AG04450 (cell line): ENCODE measurements around the gene ZDHHC11. TPM values are rescaled to one million over a fixed set of nuclear protein-coding genes. Genes with fewer than 3 reads are reported as not detected.

Experiments used
- CTCF ChIA-PET: fragments of 300-600, 350-600 bp; formaldehyde crosslinking; extraction: SDS; loops from one replicate; lab custom pipeline; 2022; ENCODE audit warnings: antibody characterized with exemption, inconsistent platforms; lab: Charles Lee
- POLR2A ChIA-PET: fragments of 350-600 bp; formaldehyde crosslinking; extraction: SDS; loops from one replicate; lab custom pipeline; 2021; ENCODE audit warnings: antibody characterized with exemption, inconsistent platforms; lab: Yijun Ruan, JAX
- DNase-seq: peaks from one replicate; pipeline ENCODE4 v3.0.0-alpha.2; 2011; ENCODE audit warnings: low read depth, low spot score
- H3K27ac ChIP-seq: one replicate; pipeline ENCODE4 v1.5.1; 2012; ENCODE audit warnings: low read depth, low read length, control low read depth
- H3K27me3 ChIP-seq: one replicate; pipeline ENCODE4 v1.6.0; 2012; ENCODE audit warnings: low read length; ENCODE audit not compliant: control insufficient read depth, insufficient read depth
- H3K4me3 ChIP-seq: 2 replicates; pipeline ENCODE4 v1.5.1; 2011; ENCODE audit warnings: mild to moderate bottlenecking, low read depth, low read length, control low read depth
- H3K9me3 ChIP-seq: 2 replicates; pipeline ENCODE4 v1.5.1; 2012; ENCODE audit warnings: low read length; ENCODE audit not compliant: control insufficient read depth, insufficient read depth
- CTCF ChIP-seq: IDR thresholded peaks from 2 replicates; pipeline ENCODE4 v1.5.1; 2011; ENCODE audit warnings: low read depth, low read length, control low read depth, inconsistent platforms
- polyA minus RNA-seq: library from RNA; depleted of rRNA, polyadenylated mRNA; stranded (reverse); fragments of >200 nt; gene quantifications from 2 replicates; pipeline ENCODE4 v1.2.3, GENCODE V29; 2011; rRNA and poly(A)+ RNA removed
- polyA plus RNA-seq: library from polyadenylated mRNA; depleted of rRNA; stranded (reverse); fragments of >200 nt; gene quantifications from 2 replicates; pipeline ENCODE4 v1.2.3, GENCODE V29; 2011; rRNA removed

Gene ZDHHC11
- polyA plus RNA-seq (0.19 and 0.26 TPM in 2 replicates), polyA minus RNA-seq (0.78 and 1.0 TPM in 2 replicates)

- no peak within 1 kb of the TSS for H3K27ac ChIP-seq
- CTCF ChIA-PET = no interaction called here
- TF ChIP-seq CTCF = no peak
- no peak for DNase-seq
- peaks cover 14% of the 10 kb centered on the region for H3K27me3 ChIP-seq
- POLR2A ChIA-PET = no interaction called here
- H3K9me3 ChIP-seq = no peaks in the 10 kb centered on the region; the same call in 1 of the 2 replicates
- no peak within 1 kb of the TSS for H3K4me3 ChIP-seq
Observed at GRCh38 chr5:850511-851006, at the start of gene ZDHHC11. Gene ZDHHC11, minus strand, starts transcription at chr5:850986. Its CDS starts 384 bp downstream, at chr5:850602.

GRCh38 chr5:893711-894110 is 42.9 kb upstream of the ZDHHC11 start:
- H3K4me3 ChIP-seq = peak overlapping the region; percentile 97
- POLR2A ChIA-PET = no interaction called here
- CTCF ChIA-PET = no interaction called here
- no peak for DNase-seq
- no peak overlapping the region for H3K27ac ChIP-seq
- no peaks in the 10 kb centered on the region for H3K27me3 ChIP-seq
- H3K9me3 ChIP-seq = no peaks in the 10 kb centered on the region
- TF ChIP-seq CTCF = no peak

GRCh38 chr5:893137-893506 is 42.3 kb upstream of the ZDHHC11 start:
- Histone ChIP-seq H3K9me3 (no peaks in the 10 kb centered on the region; the same call in 1 of the 2 replicates), H3K4me3 (peak overlapping the region; percentile 97), H3K27me3 (no peaks in the 10 kb centered on the region), H3K27ac (no peak overlapping the region)
- TF ChIP-seq CTCF = no peak
- CTCF ChIA-PET = interaction anchor here (1.2 kb wide), 1 partner anchor 8 kb away, joined by 5 read pairs; no protein-coding TSS in a partner anchor
- no peak for DNase-seq
- POLR2A ChIA-PET = no interaction called here

GRCh38 chr5:892394-893136 is 41.8 kb upstream of the ZDHHC11 start, which contains the start of the genes BRD9 and TRIP13:
Gene BRD9, minus strand, starts transcription at chr5:892801. Its CDS starts 144 bp downstream, at chr5:892657.
Gene TRIP13, plus strand, starts transcription at chr5:892884. Its CDS starts 115 bp downstream, at chr5:892999.
- H3K27ac ChIP-seq = peak within 1 kb of the TSS; percentile 25
- ChIA-PET POLR2A (no interaction called here), CTCF (interaction anchor here (0.7 to 1.2 kb wide), 2 partner anchors 9 to 29 kb away, joined by 3 to 5 read pairs; no protein-coding TSS in a partner anchor)
- TF ChIP-seq CTCF = no peak
- no peak for DNase-seq
- no peaks in the 10 kb centered on the region; the same call in 1 of the 2 replicates for H3K9me3 ChIP-seq
- H3K27me3 ChIP-seq = no peaks in the 10 kb centered on the region
- H3K4me3 ChIP-seq = peak within 1 kb of the TSS; percentile 97
